Measurements from ENCODE around the gene ADAMTS2.

The ADAMTS2 gene

GRCh38 chr5:179152941-179153340 lies 192.3 kb downstream of the ADAMTS2 start:
- DNase-seq = no peak

- no peak for DNase-seq
Measured at GRCh38 chr5:179152144-179152895, 192.9 kb downstream of the ADAMTS2 start.

- DNase-seq = no peak
Measured at GRCh38 chr5:179151286-179152118, 193.8 kb downstream of the ADAMTS2 start.

GRCh38 chr5:179150011-179150410 lies 195.2 kb downstream of the ADAMTS2 start:
- DNase-seq = no peak

GRCh38 chr5:179149278-179149677 lies 196.0 kb downstream of the ADAMTS2 start:
- DNase-seq = no peak

- DNase-seq = no peak
Measured at GRCh38 chr5:179148703-179149170, 196.5 kb downstream of the ADAMTS2 start.

GRCh38 chr5:179147991-179148702 lies 197.1 kb downstream of the ADAMTS2 start:
- no peak for DNase-seq

GRCh38 chr5:179146277-179146676 lies 199.0 kb downstream of the ADAMTS2 start:
- no peak for DNase-seq

GRCh38 chr5:179143446-179143845 lies 201.8 kb downstream of the ADAMTS2 start:
- no peak for DNase-seq

GRCh38 chr5:179142434-179143198 lies 202.6 kb downstream of the ADAMTS2 start:
- DNase-seq = no peak

GRCh38 chr5:179141867-179142266 lies 203.4 kb downstream of the ADAMTS2 start:
- DNase-seq = no peak

GRCh38 chr5:179140293-179140692 lies 205.0 kb downstream of the ADAMTS2 start:
- DNase-seq = no peak

GRCh38 chr5:179139936-179140235 lies 205.4 kb downstream of the ADAMTS2 start:
- no peak for DNase-seq

- no peak for DNase-seq
Measured at GRCh38 chr5:179139111-179139935, 205.9 kb downstream of the ADAMTS2 start.

- no peak for DNase-seq
Measured at GRCh38 chr5:179138568-179138925, 206.7 kb downstream of the ADAMTS2 start.

GRCh38 chr5:179137643-179138567 lies 207.4 kb downstream of the ADAMTS2 start:
- DNase-seq = no peak

GRCh38 chr5:179137016-179137642 lies 208.1 kb downstream of the ADAMTS2 start:
- DNase-seq = no peak

GRCh38 chr5:179135441-179136215 lies 209.6 kb downstream of the ADAMTS2 start:
- no peak for DNase-seq

- no peak for DNase-seq
Measured at GRCh38 chr5:179135006-179135405, 210.3 kb downstream of the ADAMTS2 start.

All from COR-L47 (cell line).